ENCODE data around the gene DBR1.

DBR1 gene

GRCh38 chr3:138124706-138125355 is 49.9 kb downstream of the DBR1 start:
- no peaks in the 10 kb centered on the region for H3K4me1 ChIP-seq (ENCODE audit: control insufficient read depth in 2 of 2, insufficient read depth in 1 of 2, low read depth in 1 of 2, low read length in 2 of 2)
- no peak overlapping the region for H2BK5ac ChIP-seq (ENCODE audit: low read length)
- no peaks in the 10 kb centered on the region for H3K36me3 ChIP-seq (replicated peaks in 1 of 2; ENCODE audit: control insufficient read depth in 2 of 2, insufficient read depth in 2 of 2, low read length in 2 of 2)
- no peak for DNase-seq (ENCODE audit: low spot score)
- WGBS, 2 donors (ENCODE audit: extremely low coverage in 2 of 2, insufficient read length in 2 of 2, insufficient replicate concordance in 1 of 2): no CpG with 5 or more reads among the region's 10 CpGs
- no peak overlapping the region for H4K8ac ChIP-seq (ENCODE audit: low read depth, low read length)
- peak overlapping the region; percentile 52 for H3K18ac ChIP-seq (ENCODE audit: low read length)
- no peaks in the 10 kb centered on the region for H3K79me1 ChIP-seq (ENCODE audit: low read depth, low read length)
- H4K91ac ChIP-seq (ENCODE audit: low read depth, low read length, poor library complexity): no peak overlapping the region
- H3K14ac ChIP-seq (ENCODE audit: low read length): no peak overlapping the region
- no peak overlapping the region for H2BK15ac ChIP-seq (ENCODE audit: low read length)
- no peak overlapping the region for H2BK12ac ChIP-seq (ENCODE audit: low read length)
- H2AK5ac ChIP-seq (ENCODE audit: low read depth, low read length): no peak overlapping the region
- H2AFZ ChIP-seq (ENCODE audit: low read length): no peak overlapping the region
- no peak overlapping the region for H2BK120ac ChIP-seq (ENCODE audit: low read depth, low read length)
- H3K27me3 ChIP-seq (ENCODE audit: control insufficient read depth in 3 of 3, insufficient read depth in 3 of 3, low read depth in 1 of 3, low read length in 3 of 3): peaks cover 0 to 9% (median 0%) of the 10 kb centered on the region in 3 experiments
- peak overlapping the region; percentile 9 for H3K23ac ChIP-seq (ENCODE audit: low read depth, low read length, poor library complexity)
- H3K4ac ChIP-seq (ENCODE audit: low read length): no peak overlapping the region
- peaks cover 0 to 6% of the 10 kb centered on the region in 2 donors for H3K9me3 ChIP-seq (replicated peaks in 1 of 2; ENCODE audit: control insufficient read depth in 2 of 2, insufficient read depth in 1 of 2, low read depth in 1 of 2, low read length in 2 of 2)
- no peak overlapping the region for H3K4me2 ChIP-seq (ENCODE audit: insufficient read depth, low read length, poor library complexity, severe bottlenecking)
- no peak overlapping the region for H3K9ac ChIP-seq (ENCODE audit: low read depth, low read length, poor library complexity)
- no peak overlapping the region for H3K27ac ChIP-seq (replicated peaks; ENCODE audit: low read length)
- H3K4me3 ChIP-seq (ENCODE audit: low read length in 2 of 2): no peak overlapping the region

- WGBS, 2 donors (ENCODE audit: extremely low coverage in 2 of 2, insufficient read length in 2 of 2, insufficient replicate concordance in 1 of 2): no CpG with 5 or more reads among the region's 6 CpGs
These were observed 50.5 kb downstream of the DBR1 start for GRCh38 chr3:138124188-138124587.

DNA sequence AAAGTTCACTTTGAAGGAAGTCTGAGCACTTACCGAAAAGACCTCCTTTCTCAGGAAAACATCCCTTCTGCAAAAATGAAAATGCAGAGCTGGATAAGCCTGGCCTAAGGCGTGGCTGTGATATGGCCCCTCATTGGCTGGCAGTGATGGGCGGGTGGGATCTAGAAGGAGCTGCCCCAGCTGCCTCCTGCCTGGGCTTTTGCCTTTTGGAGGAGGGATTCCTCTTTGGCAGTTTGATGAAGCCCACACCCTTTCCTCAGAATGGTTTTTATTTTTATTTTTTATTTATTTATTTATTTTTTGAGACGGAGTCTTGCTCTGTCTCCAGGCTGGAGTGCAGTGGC is 55.3 kb downstream of the DBR1 start:
- no peak overlapping the region for H2BK120ac ChIP-seq (ENCODE audit: low read depth, low read length)
- peaks cover 2 to 5% of the 10 kb centered on the region in 2 donors for H3K9me3 ChIP-seq (replicated peaks in 1 of 2; ENCODE audit: control insufficient read depth in 2 of 2, insufficient read depth in 1 of 2, low read depth in 1 of 2, low read length in 2 of 2)
- H3K14ac ChIP-seq (ENCODE audit: low read length): no peak overlapping the region
- H3K27ac ChIP-seq (replicated peaks; ENCODE audit: low read length): no peak overlapping the region
- H2BK12ac ChIP-seq (ENCODE audit: low read length): no peak overlapping the region
- peaks cover 3% of the 10 kb centered on the region for H3K79me1 ChIP-seq (ENCODE audit: low read depth, low read length)
- H3K23ac ChIP-seq (ENCODE audit: low read depth, low read length, poor library complexity): no peak overlapping the region
- H3K4me3 ChIP-seq (ENCODE audit: low read length in 2 of 2): no peak overlapping the region
- no peak overlapping the region for H3K4ac ChIP-seq (ENCODE audit: low read length)
- H3K4me2 ChIP-seq (ENCODE audit: insufficient read depth, low read length, poor library complexity, severe bottlenecking): no peak overlapping the region
- H2AFZ ChIP-seq (ENCODE audit: low read length): peak overlapping the region; percentile 26
- no peaks in the 10 kb centered on the region for H3K36me3 ChIP-seq (replicated peaks in 1 of 2; ENCODE audit: control insufficient read depth in 2 of 2, insufficient read depth in 2 of 2, low read length in 2 of 2)
- peaks cover 0 to 2% of the 10 kb centered on the region in 2 donors for H3K4me1 ChIP-seq (ENCODE audit: control insufficient read depth in 2 of 2, insufficient read depth in 1 of 2, low read depth in 1 of 2, low read length in 2 of 2)
- no peak overlapping the region for H2AK5ac ChIP-seq (ENCODE audit: low read depth, low read length)
- no peaks in the 10 kb centered on the region for H3K27me3 ChIP-seq (ENCODE audit: control insufficient read depth in 3 of 3, insufficient read depth in 3 of 3, low read depth in 1 of 3, low read length in 3 of 3)
- WGBS, 2 donors (ENCODE audit: extremely low coverage in 2 of 2, insufficient read length in 2 of 2, insufficient replicate concordance in 1 of 2): no CpG with 5 or more reads among the region's 4 CpGs
- no peak overlapping the region for H3K9ac ChIP-seq (ENCODE audit: low read depth, low read length, poor library complexity)
- no peak for DNase-seq (ENCODE audit: low spot score)
- H2BK5ac ChIP-seq (ENCODE audit: low read length): no peak overlapping the region
- H3K18ac ChIP-seq (ENCODE audit: low read length): no peak overlapping the region
- H4K91ac ChIP-seq (ENCODE audit: low read depth, low read length, poor library complexity): no peak overlapping the region
- no peak overlapping the region for H2BK15ac ChIP-seq (ENCODE audit: low read length)
- no peak overlapping the region for H4K8ac ChIP-seq (ENCODE audit: low read depth, low read length)

More at GRCh38 chr3:138124188-138124587, 50.5 kb downstream of the DBR1 start:
- no peak overlapping the region for H2BK12ac ChIP-seq (ENCODE audit: low read length)
- no peaks in the 10 kb centered on the region for H3K36me3 ChIP-seq (replicated peaks in 1 of 2; ENCODE audit: control insufficient read depth in 2 of 2, insufficient read depth in 2 of 2, low read length in 2 of 2)
- H2BK120ac ChIP-seq (ENCODE audit: low read depth, low read length): no peak overlapping the region
- no peak for DNase-seq (ENCODE audit: low spot score)
- H3K9me3 ChIP-seq (replicated peaks in 1 of 2; ENCODE audit: control insufficient read depth in 2 of 2, insufficient read depth in 1 of 2, low read depth in 1 of 2, low read length in 2 of 2): peaks cover 0 to 6% of the 10 kb centered on the region in 2 donors
- H3K18ac ChIP-seq (ENCODE audit: low read length): no peak overlapping the region
- H2BK15ac ChIP-seq (ENCODE audit: low read length): no peak overlapping the region
- H3K14ac ChIP-seq (ENCODE audit: low read length): no peak overlapping the region
- no peak overlapping the region for H2BK5ac ChIP-seq (ENCODE audit: low read length)
- no peaks in the 10 kb centered on the region for H3K79me1 ChIP-seq (ENCODE audit: low read depth, low read length)
- no peak overlapping the region for H4K8ac ChIP-seq (ENCODE audit: low read depth, low read length)
- H3K23ac ChIP-seq (ENCODE audit: low read depth, low read length, poor library complexity): no peak overlapping the region
- H4K91ac ChIP-seq (ENCODE audit: low read depth, low read length, poor library complexity): no peak overlapping the region
- H3K4ac ChIP-seq (ENCODE audit: low read length): no peak overlapping the region
- H3K27ac ChIP-seq (replicated peaks; ENCODE audit: low read length): no peak overlapping the region
- no peak overlapping the region for H3K4me3 ChIP-seq (ENCODE audit: low read length in 2 of 2)
- no peaks in the 10 kb centered on the region for H3K4me1 ChIP-seq (ENCODE audit: control insufficient read depth in 2 of 2, insufficient read depth in 1 of 2, low read depth in 1 of 2, low read length in 2 of 2)
- no peak overlapping the region for H2AK5ac ChIP-seq (ENCODE audit: low read depth, low read length)
- no peak overlapping the region for H3K4me2 ChIP-seq (ENCODE audit: insufficient read depth, low read length, poor library complexity, severe bottlenecking)
- H3K27me3 ChIP-seq (ENCODE audit: control insufficient read depth in 3 of 3, insufficient read depth in 3 of 3, low read depth in 1 of 3, low read length in 3 of 3): peaks cover 0 to 5% (median 0%) of the 10 kb centered on the region in 3 experiments
- no peak overlapping the region for H3K9ac ChIP-seq (ENCODE audit: low read depth, low read length, poor library complexity)
- H2AFZ ChIP-seq (ENCODE audit: low read length): no peak overlapping the region

- no peak overlapping the region for H3K4me2 ChIP-seq (ENCODE audit: insufficient read depth, low read length, poor library complexity, severe bottlenecking)
- no peak overlapping the region for H2AK5ac ChIP-seq (ENCODE audit: low read depth, low read length)
- H3K4me3 ChIP-seq (ENCODE audit: low read length in 2 of 2): no peak overlapping the region
- H3K14ac ChIP-seq (ENCODE audit: low read length): no peak overlapping the region
- H3K9ac ChIP-seq (ENCODE audit: low read depth, low read length, poor library complexity): no peak overlapping the region
- H3K23ac ChIP-seq (ENCODE audit: low read depth, low read length, poor library complexity): no peak overlapping the region
- DNase-seq (ENCODE audit: low spot score): peak; percentile 67
- peaks cover 3% of the 10 kb centered on the region for H3K79me1 ChIP-seq (ENCODE audit: low read depth, low read length)
- H3K27me3 ChIP-seq (ENCODE audit: control insufficient read depth in 3 of 3, insufficient read depth in 3 of 3, low read depth in 1 of 3, low read length in 3 of 3): no peaks in the 10 kb centered on the region
- no peak overlapping the region for H4K91ac ChIP-seq (ENCODE audit: low read depth, low read length, poor library complexity)
- no CpG with 5 or more reads among the region's 8 CpGs for WGBS, 2 donors (ENCODE audit: extremely low coverage in 2 of 2, insufficient read length in 2 of 2, insufficient replicate concordance in 1 of 2)
- H3K36me3 ChIP-seq (replicated peaks in 1 of 2; ENCODE audit: control insufficient read depth in 2 of 2, insufficient read depth in 2 of 2, low read length in 2 of 2): no peaks in the 10 kb centered on the region
- no peak overlapping the region for H2BK120ac ChIP-seq (ENCODE audit: low read depth, low read length)
- no peak overlapping the region for H2BK12ac ChIP-seq (ENCODE audit: low read length)
- H3K4ac ChIP-seq (ENCODE audit: low read length): no peak overlapping the region
- no peak overlapping the region for H2BK15ac ChIP-seq (ENCODE audit: low read length)
- H3K27ac ChIP-seq (replicated peaks; ENCODE audit: low read length): no peak overlapping the region
- no peak overlapping the region for H3K18ac ChIP-seq (ENCODE audit: low read length)
- no peak overlapping the region for H2BK5ac ChIP-seq (ENCODE audit: low read length)
- peaks cover 4 to 7% of the 10 kb centered on the region in 2 donors for H3K4me1 ChIP-seq (ENCODE audit: control insufficient read depth in 2 of 2, insufficient read depth in 1 of 2, low read depth in 1 of 2, low read length in 2 of 2)
- peaks cover 2 to 5% of the 10 kb centered on the region in 2 donors for H3K9me3 ChIP-seq (replicated peaks in 1 of 2; ENCODE audit: control insufficient read depth in 2 of 2, insufficient read depth in 1 of 2, low read depth in 1 of 2, low read length in 2 of 2)
- H4K8ac ChIP-seq (ENCODE audit: low read depth, low read length): no peak overlapping the region
- H2AFZ ChIP-seq (ENCODE audit: low read length): peak overlapping the region; percentile 26
These were observed 55.9 kb downstream of the DBR1 start for GRCh38 chr3:138118612-138119422.
